ENCODE data around the gene DLGAP1.

- no peak for TF ChIP-seq EZH2phosphoT487 (IDR thresholded peaks at IDR 0.05)
- TF ChIP-seq, protein P1, sequence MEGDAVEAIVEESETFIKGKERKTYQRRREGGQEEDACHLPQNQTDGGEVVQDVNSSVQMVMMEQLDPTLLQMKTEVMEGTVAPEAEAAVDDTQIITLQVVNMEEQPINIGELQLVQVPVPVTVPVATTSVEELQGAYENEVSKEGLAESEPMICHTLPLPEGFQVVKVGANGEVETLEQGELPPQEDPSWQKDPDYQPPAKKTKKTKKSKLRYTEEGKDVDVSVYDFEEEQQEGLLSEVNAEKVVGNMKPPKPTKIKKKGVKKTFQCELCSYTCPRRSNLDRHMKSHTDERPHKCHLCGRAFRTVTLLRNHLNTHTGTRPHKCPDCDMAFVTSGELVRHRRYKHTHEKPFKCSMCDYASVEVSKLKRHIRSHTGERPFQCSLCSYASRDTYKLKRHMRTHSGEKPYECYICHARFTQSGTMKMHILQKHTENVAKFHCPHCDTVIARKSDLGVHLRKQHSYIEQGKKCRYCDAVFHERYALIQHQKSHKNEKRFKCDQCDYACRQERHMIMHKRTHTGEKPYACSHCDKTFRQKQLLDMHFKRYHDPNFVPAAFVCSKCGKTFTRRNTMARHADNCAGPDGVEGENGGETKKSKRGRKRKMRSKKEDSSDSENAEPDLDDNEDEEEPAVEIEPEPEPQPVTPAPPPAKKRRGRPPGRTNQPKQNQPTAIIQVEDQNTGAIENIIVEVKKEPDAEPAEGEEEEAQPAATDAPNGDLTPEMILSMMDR (IDR thresholded peaks at IDR 0.05), result no peak
Measured at GRCh38 chr18:3619222-3619621, 835.9 kb downstream of the DLGAP1 start.
